ENCODE data around the gene WDR27.
"Not testable (repeated sequence)": the region's sequence is repeated elsewhere in the genome, so short reads cannot be mapped to it uniquely, and the experiment has no call there.

The WDR27 gene

DNA sequence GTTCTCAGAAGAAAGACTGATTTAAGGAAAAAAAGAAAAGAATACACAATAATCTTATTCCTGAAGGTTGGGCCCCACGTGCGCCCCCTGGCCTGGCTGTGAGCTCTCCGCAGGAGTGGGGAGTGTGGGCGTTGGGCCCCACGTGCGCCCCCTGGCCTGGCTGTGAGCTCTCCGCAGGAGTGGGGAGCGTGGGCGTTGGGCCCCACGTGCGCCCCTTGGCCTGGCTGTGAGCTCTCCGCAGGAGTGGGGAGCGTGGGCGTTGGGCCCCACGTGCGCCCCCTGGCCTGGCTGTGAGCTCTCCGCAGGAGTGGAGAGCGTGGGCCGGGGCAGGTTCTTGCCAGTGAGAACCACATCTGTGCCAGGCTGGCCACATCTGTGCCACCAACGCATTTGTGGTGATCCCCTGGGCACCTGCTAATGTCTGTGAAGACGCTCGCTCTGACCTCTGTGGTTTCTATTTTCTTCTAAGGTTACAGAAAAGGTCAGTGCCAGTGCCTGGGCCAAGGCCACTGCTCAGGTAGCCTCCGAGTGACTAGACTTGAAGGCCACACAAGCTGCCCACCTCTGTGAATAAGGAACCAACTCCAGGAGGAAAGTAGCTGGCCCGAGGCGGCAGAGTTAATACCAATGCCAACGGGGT is 41.0 kb downstream of the WDR27 start:
- DNase-seq = no peak

DNA sequence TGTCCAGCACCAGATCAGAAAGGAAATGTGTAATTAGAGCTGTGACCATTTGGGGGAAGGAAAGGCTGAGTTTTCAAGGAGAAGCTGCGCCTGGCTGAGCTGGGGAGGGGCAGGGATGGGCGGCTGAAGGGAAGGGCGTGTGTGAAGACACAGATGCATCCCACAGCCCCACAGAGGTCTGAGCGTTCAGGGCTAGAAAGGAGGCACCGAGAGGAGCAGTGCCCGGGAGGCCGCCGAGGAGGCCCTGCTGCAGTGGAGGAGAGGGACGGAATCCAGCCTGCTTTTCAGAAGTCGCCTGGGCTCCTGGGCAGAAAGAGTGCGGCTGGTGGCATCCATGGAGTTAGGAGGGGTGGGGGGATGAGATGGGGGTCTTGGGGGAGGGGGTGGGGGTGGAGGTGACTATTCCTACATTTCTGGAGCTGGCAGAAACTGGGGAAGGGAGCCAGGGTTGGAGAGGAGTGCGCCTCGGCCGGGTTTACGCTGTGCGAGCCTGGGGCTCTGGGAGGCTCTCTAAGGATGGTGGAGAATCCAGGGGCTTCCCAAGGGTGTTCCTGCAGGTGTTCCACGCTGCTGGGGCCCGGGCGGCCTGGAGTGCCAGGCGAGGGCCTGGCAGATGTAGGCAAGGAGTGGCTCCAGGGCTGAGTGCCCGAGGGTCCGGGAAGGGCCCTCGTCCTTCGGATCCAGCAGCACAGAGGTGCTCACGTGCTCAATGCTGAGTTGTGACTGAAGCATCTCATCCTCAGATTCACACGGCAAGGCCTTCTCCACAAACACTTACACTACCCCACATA is 41.8 kb downstream of the WDR27 start:
- no peak for DNase-seq

DNA sequence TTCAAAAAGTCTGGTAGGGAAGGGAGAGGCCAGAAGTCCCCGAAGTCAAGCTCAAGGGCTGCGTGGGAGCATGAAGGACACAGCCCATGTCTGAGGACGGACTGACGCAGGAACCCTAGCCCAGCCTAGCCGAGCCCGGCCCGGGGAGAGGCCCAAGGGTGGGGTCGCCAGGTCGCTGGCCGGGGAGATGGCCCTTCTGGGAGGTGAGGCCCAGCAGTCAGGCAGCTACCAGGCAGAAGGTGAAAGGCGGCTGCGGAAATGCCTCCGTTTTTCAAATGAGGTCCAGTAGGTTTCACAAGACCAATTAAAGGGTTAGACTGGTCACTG is 44.6 kb downstream of the WDR27 start:
- DNase-seq = no peak

DNA sequence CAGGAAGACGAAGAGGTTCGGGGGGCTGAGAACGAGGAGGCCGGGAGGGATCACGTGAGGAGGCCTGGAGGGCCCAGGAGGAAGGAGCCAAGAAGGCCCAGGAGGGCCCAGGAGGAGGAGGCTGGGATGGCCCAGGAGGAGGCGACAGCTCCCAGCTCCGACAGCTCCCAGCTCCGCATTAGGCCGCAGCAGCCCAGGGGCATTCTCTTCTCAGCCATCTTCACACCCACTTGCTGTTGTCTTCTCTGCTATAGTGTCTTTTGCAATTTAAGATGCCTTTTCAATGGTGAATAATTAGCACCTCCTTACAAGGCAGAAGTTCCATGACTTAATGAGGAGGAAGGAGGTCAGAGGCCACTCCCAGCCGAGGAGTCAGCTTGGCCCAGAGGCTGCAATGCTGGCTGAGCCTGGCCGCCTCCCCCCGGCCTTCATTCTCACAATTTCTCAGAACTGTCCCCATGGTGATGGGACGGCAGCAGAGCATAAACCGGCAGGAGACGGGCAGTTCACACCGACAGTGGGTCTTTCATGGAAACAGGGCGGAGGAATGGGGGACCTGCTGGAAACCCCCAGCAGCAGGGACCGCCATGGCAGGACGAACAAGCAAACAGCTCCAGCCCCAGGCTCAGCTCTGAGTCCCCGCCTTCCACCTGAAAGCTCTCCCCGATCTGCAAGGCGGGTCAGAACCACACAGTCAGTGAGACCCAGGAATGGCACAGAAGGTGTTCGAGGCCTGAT is 45.1 kb downstream of the WDR27 start:
- DNase-seq = no peak

DNA sequence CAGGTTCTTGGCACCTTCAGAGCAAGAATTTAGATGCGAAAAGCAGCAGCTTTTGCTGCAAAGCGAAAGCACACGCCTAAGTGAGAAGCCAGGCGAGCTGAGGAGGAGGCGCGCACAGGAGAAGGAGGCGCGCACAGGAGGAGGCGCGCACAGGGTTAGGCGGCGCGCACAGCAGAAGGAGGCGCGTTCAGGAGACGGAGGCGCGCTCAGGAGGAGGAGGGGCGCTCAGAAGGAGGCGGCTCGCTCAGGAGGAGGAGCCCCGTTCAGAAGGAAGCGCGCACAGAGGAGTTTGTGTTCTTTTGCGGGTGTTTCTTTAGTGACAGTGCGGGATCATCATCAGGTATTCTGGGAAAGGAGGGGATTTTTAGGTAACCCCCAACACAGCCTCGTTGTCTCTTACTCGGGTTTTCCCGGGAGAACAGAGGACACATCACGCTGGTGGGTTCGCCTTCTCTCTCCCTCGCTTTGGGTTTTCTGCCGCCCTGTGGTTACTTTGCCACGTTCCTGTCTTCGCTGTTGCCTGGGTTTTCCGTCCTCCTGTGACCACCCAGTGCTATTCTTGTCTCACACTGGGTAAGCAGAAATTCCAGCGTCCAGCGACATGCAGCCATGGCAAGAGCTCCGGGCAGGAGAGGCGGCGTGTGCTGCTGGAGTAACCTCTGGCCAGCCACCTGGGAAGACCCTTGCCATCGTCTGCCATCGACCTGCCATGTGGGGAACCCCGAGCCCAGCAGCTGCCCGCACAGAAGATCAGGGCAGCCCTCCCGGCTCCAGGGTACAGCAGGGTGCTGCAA is 47.0 kb downstream of the WDR27 start:
- DNase-seq = peak; percentile 73

DNA sequence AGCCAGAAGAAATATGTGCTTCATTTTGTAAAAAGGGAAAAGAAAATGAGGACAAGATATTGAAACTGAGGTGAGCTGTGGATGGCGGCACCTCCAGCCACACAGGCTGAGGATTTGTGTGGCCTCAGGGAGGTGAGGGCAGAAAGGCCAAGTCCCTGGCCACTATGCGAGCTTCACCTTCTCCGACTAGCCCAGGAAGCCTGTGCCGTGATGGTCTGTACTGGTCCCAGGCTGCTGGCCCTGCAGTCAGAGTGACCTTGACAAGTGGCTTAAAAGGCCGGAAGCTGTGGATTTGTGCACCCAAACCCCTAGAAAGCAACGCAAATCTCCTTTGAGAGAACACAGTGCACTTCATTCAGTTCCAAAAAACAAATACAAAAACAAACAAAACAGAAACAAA is 48.1 kb downstream of the WDR27 start:
- no peak for DNase-seq

- DNase-seq = no peak
Measured at GRCh38 chr6:169652896-169653295, 48.9 kb downstream of the WDR27 start.

GRCh38 chr6:169651498-169651897 is 50.3 kb downstream of the WDR27 start:
- no peak for DNase-seq

DNA sequence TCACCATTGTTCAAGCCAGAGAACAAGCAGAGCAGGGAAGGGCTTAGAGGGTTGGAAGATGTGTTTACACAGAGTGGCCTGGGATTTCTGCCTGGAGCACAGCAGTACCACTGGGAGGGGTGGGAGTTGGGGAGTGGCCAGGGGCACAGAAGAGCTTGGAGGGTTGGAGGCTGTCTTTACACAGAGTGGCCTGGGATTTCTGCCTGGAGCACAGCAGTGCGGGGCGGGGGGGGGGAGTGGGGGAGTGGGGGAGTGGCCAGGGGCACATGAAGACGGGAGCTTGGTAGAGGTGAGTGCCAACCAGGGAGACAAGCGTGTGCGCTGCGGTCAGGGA is 50.9 kb downstream of the WDR27 start:
- no peak for DNase-seq

GRCh38 chr6:169650241-169650958 is 51.4 kb downstream of the WDR27 start:
- no peak for DNase-seq

DNA sequence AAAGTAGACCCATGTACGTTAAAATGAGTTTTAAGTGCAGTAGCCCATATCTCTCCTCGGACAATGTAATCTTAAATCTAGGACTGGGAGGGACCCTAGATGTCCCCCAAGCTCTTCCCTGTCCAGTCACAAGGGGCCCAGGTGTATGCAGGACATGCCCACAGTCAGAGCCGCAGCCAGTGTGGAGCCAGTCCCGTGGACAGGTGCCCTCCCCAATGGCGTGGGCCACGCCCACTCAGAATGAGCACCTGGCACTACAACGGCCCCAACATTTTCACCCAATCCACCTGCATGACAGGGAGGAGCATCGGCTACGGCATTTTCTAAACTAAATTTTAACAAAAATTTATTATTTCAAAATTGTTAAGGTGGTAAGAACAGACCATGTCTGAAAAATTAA is 53.2 kb downstream of the WDR27 start:
- no peak for DNase-seq

- no peak for DNase-seq
Measured at GRCh38 chr6:169648092-169648491, 53.7 kb downstream of the WDR27 start.

GRCh38 chr6:169647637-169648036 is 54.2 kb downstream of the WDR27 start:
- DNase-seq = no peak

GRCh38 chr6:169646906-169647567 is 54.8 kb downstream of the WDR27 start:
- DNase-seq = no peak

GRCh38 chr6:169645459-169645858 is 56.4 kb downstream of the WDR27 start:
- not testable (repeated sequence) for DNase-seq

DNA sequence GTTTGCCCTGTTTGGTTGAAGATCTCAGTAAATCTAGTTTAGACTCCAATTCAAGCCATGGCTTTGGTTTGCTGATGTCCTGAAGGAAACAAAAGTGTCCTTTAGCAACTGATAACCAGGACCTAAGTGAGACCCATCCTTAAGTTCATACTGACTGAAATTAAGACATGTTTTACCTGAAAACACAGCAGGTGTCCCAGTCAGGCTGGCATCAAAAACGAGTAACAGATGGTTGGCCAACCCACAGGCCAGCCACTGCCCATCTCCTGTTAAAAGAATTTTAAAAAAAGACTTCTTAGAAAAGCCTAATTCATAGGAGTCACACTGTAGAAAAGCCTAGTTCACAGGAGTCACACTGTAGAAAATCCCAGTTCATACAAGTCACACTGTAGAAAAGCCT is 58.3 kb downstream of the WDR27 start:
- no peak for DNase-seq

DNA sequence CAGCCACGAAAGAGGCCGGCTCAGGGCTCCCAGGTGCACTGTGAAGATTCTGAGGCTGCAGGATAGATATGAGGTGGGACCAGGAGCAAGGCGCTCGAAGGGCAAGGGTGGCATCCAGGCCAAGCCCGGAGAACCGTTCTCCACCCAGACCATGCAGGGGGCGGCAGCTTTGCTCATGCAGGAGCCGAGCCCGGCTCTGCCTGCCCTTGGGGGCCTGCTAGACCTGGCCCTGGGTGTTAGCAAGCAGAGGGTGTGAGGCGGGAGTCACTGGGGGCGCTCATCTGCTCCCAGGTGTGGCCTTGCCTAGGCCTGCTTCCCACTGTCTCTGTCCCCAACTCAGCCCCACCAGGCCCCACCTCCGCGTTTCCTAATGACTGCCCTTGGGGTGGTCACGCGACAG is 59.4 kb downstream of the WDR27 start:
- no peak for DNase-seq

DNA sequence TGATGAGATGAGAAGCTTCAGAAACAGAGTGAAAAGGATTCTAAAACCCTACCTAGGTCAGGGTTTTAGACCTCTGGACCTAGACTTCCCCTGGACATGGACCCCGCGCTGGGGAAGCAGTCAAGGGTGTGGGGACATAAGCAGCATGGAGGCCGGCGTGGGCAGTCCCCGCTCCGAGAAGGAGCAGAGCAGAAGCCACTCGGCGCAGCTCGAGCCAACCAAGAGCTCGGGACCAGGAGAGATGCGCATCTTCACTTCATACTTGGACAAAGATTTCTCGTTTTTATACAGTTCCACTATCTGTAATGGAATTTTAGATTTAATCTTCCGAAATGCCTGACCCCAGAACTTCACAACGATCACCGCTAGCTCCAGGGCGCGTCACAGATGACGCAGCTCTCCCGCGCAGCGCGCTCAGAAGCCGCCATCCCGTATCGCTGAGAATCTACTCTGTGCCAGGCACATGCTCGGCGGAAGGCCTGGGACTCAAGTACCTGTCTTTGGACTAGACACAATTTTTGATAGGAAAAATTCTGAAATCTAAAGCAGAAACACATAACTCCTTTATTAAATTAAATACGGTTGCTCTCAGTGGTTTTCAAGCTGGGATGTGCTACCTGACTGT is 60.3 kb downstream of the WDR27 start:
- DNase-seq = no peak

DNA sequence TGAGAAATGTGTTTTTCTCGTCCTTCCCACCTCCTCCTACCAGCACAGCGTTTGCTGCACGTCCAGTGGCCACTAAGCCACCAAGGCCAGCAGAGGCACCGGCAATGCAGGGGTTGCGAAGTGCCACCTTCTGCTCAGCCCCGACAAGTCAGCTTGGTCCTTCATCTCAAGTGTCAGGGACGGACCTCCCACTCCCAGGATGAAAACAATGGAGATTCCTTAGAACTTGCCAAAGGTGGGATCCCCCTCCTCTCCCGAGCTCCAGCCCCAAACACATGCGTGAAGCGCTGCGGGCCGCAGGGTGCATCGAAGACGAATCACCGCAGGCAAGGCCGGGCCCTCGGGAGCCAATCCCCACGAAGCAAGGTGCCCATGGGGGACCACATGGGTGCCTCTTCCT is 60.8 kb downstream of the WDR27 start:
- no peak for DNase-seq

- DNase-seq = no peak
Measured at GRCh38 chr6:169640351-169640852, 61.4 kb downstream of the WDR27 start.

DNA sequence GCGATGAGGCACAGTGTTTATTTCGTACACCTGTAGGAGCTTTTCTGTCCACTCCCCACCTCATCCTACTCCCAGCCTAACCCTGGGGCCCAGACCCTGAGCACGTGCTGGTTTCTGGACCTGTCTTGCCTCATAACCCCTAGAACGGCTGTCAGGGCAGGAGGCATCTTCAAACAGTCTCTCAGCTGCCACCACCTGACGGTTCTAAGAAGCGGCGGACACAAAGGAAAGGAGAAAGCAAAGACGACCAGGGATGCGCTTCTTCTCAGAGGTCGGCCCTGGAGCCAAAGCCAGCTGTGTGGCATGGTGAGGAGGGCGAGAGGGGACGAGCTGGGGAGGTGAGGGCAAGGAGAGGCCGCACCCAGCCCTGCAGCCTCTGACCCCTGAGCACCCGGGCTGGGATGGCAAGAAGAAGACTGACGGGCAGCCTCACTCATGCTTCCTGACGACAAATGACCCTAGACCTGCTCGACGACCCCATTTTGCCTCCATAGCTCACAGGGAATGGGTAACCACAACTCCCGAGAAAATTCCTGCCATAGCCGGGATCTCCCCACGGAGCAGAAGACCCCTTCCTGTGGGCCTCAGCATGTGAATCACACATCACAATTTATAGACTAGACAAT is 62.1 kb downstream of the WDR27 start:
- no peak for DNase-seq
